A673 (cell line): ENCODE data around the gene ATRNL1.

Source experiments
- CTCF ChIP-seq: fragments of 300-800, 200-600 bp; sonication (generic); conservative IDR thresholded peaks from 2 replicates; pipeline ENCODE4 v1.5.1; 2017; ENCODE audit warnings: low read depth, mild to moderate bottlenecking, antibody characterized with exemption, low read length, moderate library complexity, mixed read lengths
- EZH2 ChIP-seq: fragments of 200-600 bp; sonication (generic); IDR thresholded peaks from 2 replicates; pipeline ENCODE4 v1.6.1; 2017; ENCODE audit warnings: borderline replicate concordance, low read depth, mild to moderate bottlenecking, mixed read lengths, antibody characterized with exemption, low read length; ENCODE audit not compliant: poor library complexity, severe bottlenecking

DNA sequence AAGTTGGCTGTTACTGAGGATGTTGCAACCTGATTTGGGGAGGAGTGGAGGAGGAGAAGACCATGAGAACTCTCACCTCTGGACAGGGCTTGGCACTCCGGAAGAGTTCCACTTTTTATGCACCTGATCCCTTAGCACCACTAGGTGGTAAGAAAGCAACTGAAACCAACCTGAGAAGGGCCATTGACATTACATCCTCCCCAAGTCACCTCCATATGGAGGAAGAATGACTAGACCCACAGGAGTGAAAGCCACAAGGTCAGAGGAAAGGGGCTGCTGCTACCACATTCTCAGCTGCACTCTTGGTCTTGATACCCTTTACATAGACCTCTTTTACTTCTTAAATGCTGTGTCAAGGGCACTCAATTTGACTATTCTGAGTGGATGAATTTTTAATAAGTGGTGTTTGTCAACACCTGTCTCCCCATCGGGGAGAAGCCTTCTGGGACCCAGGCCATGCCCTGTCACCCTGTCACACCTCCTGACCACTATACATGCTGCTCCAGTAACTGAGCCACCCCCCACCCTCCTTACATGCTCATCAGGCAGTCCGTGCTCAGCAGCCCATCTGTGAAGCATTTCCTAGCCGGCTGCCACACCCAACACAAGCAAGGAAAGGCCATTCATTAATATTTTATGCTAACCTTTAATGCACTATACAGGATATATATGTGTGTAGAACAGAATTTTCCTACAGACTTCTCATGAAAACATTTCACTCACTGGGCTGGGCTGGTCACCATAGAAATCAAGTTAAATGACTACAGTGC is 817.0 kb downstream of the ATRNL1 start:
- no peak for TF ChIP-seq CTCF
- no peak for TF ChIP-seq EZH2
